Testis (tissue), 2 donors: ENCODE results near the gene CITED1.

ENCODE experiments used
- CTCF ChIP-seq, 3 experiments: fragments of 450-650 bp in 2 of 3; fragments of 200-600 bp in 1 of 3; sonication (generic) in 1 of 3; IDR thresholded peaks; one replicate each; pipeline ENCODE4 v1.5.1; 2016 to 2019; ENCODE audit warnings: antibody characterized with exemption in 3 of 3, mild to moderate bottlenecking in 2 of 3, moderate library complexity in 1 of 3
- POLR2A ChIP-seq: fragments of 450-650 bp; IDR thresholded peaks from one replicate; pipeline ENCODE4 v1.6.1; 2017; ENCODE audit warnings: antibody characterized with exemption, mild to moderate bottlenecking, moderate library complexity

GRCh38 chrX:72262077-72262476, 43.6 kb downstream of the CITED1 start:
- no peak for TF ChIP-seq CTCF (IDR thresholded peaks at IDR 0.05)
- TF ChIP-seq POLR2A, result no peak
